ENCODE measurements around the gene PTPN21. TPM values are rescaled to one million over a fixed set of nuclear protein-coding genes. Genes with fewer than 3 reads are reported as not detected.

PTPN21 gene
- total and polyA plus RNA-seq, 2 donors (not counting 3 experiments of a cell fraction or from before 2014, with no cell fraction given): 9.2 to 16.1 TPM

GRCh38 chr14:88515499-88516221 lies 39.1 kb downstream of the PTPN21 start:
- DNase-seq (ENCODE audit: low read depth, low spot score): no peak
- Histone ChIP-seq H2AFZ (ENCODE audit: low read depth, low read length) (no peak overlapping the region), H4K20me1 (replicated peaks; ENCODE audit: control insufficient read depth, extremely low read depth, insufficient read depth, low read length) (no peaks in the 10 kb centered on the region), H3K4me1 (ENCODE audit: control insufficient read depth, extremely low read depth, insufficient read depth, low read length) (no peaks in the 10 kb centered on the region), H3K9me3 (replicated peaks; ENCODE audit: control insufficient read depth, insufficient read depth, low read length) (no peaks in the 10 kb centered on the region), H3K79me2 (ENCODE audit: control insufficient read depth, insufficient read depth, low read length) (no peaks in the 10 kb centered on the region), H3K4me2 (ENCODE audit: insufficient read depth, low read length) (no peak overlapping the region), H3K27me3 (ENCODE audit: control insufficient read depth in 2 of 2, insufficient read depth in 2 of 2, low read length in 2 of 2) (no peaks in the 10 kb centered on the region), H3K9ac (replicated peaks; ENCODE audit: extremely low read depth, insufficient read depth, low read length) (no peak overlapping the region), H3K36me3 (ENCODE audit: control insufficient read depth in 2 of 2, extremely low read depth in 1 of 2, insufficient read depth in 2 of 2, low read length in 2 of 2) (peaks cover 0 to 4% of the 10 kb centered on the region in 2 experiments), H3K4me3 (replicated peaks in 1 of 3; ENCODE audit: insufficient read depth in 1 of 3, low read depth in 1 of 3, low read length in 3 of 3) (no peak overlapping the region), H3K27ac (ENCODE audit: insufficient read depth, low read depth, low read length) (no peak overlapping the region), H3K9me1 (replicated peaks; ENCODE audit: control insufficient read depth, extremely low read depth, insufficient read depth, low read length) (no peaks in the 10 kb centered on the region)
- ChIA-PET CTCF (interaction anchor here (1.5 kb wide), 1 partner anchor 19 kb away, joined by 3 read pairs; no protein-coding TSS in a partner anchor), POLR2A (no interaction called here)
- no TSS peak for BruUV-seq (replicated peaks)
- dilution Hi-C loops (cut with MboI; ENCODE audit: extremely low pct_ligation_motif_present, low sequenced_read_pairs) (no loop called here), intact Hi-C loops (cut with micrococcal nuclease) (no loop called here)
- no peak for FAIRE-seq
- no peak for TF ChIP-seq GATA2 (IDR thresholded peaks at IDR 0.05; ENCODE audit: insufficient read depth, insufficient read length, low read depth, low read length)
- no peak for TF ChIP-seq JUN (IDR thresholded peaks at IDR 0.05; ENCODE audit: borderline replicate concordance, insufficient read depth, insufficient read length, low read depth)
- no peak for TF ChIP-seq POLR2A (IDR thresholded peaks at IDR 0.05; ENCODE audit: low read depth, low read length)
- TF ChIP-seq POLR2AphosphoS5 (IDR thresholded peaks at IDR 0.05; ENCODE audit: insufficient read depth, low read depth, low read length): no peak
- TF ChIP-seq CTCF (IDR thresholded peaks at IDR 0.05; ENCODE audit: extremely low read depth in 1 of 2, insufficient read depth in 1 of 2, low read depth in 1 of 2, low read length in 2 of 2): no peak
- TF ChIP-seq FOS (IDR thresholded peaks at IDR 0.05; ENCODE audit: borderline replicate concordance, insufficient read depth, low read length): no peak
- no peak for TF ChIP-seq MAX (IDR thresholded peaks at IDR 0.05; ENCODE audit: insufficient read depth, insufficient read length)
- TF ChIP-seq EZH2 (IDR thresholded peaks at IDR 0.05; ENCODE audit: borderline replicate concordance, low read depth, low read length, severe bottlenecking): no peak
- TF ChIP-seq MYC (IDR thresholded peaks at IDR 0.05; ENCODE audit: low read depth, low read length): no peak

Measured in endothelial cell of umbilical vein (primary cell).